ENCODE measurements around the gene PCGF3. TPM values are rescaled to one million over a fixed set of nuclear protein-coding genes. Genes with fewer than 3 reads are reported as not detected.

The PCGF3 gene
- total RNA-seq, 1 donor from 2014 or later, result 88.1 TPM

DNA sequence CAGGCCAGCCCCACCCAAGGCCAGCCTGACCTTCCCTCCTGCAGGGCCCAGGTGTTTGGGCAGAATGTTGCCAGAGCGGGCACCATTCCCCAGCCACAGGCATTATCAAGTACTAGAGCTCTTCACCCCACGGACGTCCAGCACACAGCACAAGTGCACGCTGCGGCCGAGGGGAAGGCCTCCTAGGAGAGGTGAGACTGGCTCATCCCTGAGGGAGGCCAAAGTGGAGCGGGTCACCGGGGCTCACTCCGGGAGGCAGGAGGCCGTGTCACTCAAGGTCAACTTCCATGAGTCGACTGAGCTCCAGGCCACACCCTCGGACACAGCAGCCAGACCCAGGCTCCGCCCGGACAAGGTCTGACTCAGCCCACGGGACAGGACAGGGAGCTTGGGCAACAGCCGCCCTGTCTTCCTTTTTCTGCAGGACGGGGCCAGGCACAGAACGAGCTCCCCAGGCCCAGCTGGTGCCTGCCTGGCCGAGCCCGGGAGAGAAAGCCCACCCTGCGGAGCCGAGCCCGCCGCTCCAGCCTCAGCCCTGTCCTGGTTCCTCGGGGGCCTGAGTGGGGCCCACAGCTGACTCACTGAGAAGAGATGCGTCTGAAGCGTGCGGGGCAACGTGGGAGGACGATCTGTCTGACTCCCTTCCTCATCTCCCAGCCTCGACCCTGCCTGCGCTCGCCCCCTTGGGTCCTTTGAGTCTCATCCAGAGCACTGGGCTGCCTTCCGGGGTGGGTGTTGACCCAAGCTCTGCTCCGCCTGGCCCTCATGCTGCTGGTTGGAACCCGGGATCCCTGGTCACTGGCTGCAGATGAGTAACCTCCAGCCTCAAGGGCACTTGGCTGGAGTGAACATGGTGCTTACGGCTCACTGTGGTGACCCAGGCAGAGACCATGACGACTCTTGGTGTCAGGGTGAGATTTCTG, 18.3 kb upstream of the PCGF3 start:
- no peaks in the 10 kb centered on the region for H3K9me3 Mint-ChIP-seq
- H3K36me3 Mint-ChIP-seq, result no peaks in the 10 kb centered on the region
- no peaks in the 10 kb centered on the region for H3K27me3 Mint-ChIP-seq (ENCODE audit: low read depth)
- TF ChIP-seq, protein P1, sequence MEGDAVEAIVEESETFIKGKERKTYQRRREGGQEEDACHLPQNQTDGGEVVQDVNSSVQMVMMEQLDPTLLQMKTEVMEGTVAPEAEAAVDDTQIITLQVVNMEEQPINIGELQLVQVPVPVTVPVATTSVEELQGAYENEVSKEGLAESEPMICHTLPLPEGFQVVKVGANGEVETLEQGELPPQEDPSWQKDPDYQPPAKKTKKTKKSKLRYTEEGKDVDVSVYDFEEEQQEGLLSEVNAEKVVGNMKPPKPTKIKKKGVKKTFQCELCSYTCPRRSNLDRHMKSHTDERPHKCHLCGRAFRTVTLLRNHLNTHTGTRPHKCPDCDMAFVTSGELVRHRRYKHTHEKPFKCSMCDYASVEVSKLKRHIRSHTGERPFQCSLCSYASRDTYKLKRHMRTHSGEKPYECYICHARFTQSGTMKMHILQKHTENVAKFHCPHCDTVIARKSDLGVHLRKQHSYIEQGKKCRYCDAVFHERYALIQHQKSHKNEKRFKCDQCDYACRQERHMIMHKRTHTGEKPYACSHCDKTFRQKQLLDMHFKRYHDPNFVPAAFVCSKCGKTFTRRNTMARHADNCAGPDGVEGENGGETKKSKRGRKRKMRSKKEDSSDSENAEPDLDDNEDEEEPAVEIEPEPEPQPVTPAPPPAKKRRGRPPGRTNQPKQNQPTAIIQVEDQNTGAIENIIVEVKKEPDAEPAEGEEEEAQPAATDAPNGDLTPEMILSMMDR (IDR thresholded peaks at IDR 0.05; ENCODE audit: unreplicated experiment), result no peak
- DNase-seq (ENCODE audit: low spot score in 2 of 2, unreplicated experiment in 2 of 2), result no peak
- peak overlapping the region; percentile 34 for H3K27ac Mint-ChIP-seq
- peak overlapping the region; percentile 26 for H3K4me3 Mint-ChIP-seq
- H3K4me1 Mint-ChIP-seq, result peaks cover 23% of the 10 kb centered on the region

DNA sequence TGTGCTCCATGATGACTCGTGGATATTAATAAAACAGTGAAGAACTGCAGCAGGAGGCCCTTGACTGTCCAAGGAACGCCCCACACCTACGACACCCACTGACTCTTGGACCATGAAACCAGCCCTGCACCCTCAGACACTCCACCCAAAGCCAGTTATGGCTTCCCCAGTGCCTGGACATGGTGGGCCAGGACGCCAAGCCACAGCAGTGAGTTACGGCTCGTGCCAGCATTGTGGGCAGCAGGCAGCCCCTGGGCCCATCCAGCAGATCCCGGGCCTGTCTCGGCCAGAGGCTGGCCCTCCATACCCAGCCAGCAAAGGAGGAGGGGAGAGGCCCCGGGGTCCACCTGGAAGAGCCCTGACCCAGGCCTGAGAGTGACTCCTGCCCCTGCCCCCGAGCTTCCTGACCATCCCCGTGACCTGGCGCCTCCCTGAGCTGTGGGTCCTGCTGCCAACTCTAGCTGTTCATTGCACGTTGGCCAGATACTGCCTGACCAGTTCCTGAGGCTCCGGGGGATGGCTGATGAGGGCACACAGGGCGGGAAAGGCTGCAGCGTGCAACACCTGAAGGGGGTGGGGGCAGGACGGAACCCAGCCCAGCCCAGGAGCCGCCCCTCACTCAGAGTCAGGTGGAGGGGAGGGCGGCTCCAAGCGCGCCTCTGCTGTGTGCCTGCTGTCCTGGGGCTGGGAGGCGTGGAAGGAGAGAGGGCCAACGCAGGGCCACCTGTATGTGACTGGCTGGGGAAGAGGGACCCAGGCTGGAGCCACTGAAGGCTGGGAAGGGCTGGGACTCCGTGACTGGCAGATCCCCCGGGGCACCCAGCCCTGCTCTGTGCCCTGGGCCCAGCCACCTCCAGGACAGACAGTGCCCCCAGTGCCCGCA, 17.4 kb upstream of the PCGF3 start:
- Mint-ChIP-seq H3K36me3 (no peaks in the 10 kb centered on the region), H3K27ac (no peak overlapping the region), H3K4me1 (peaks cover 32% of the 10 kb centered on the region), H3K9me3 (no peaks in the 10 kb centered on the region), H3K4me3 (peak overlapping the region; percentile 44), H3K27me3 (ENCODE audit: low read depth) (no peaks in the 10 kb centered on the region)
- TF ChIP-seq, protein P1 (IDR thresholded peaks at IDR 0.05; ENCODE audit: unreplicated experiment), result no peak
- no peak for DNase-seq (ENCODE audit: low spot score in 2 of 2, unreplicated experiment in 2 of 2)

- no peak within 1 kb of the TSS for H3K27ac Mint-ChIP-seq
- no peaks in the 10 kb centered on the region for H3K27me3 Mint-ChIP-seq (ENCODE audit: low read depth)
Measured at GRCh38 chr4:688854-689681, 16.6 kb upstream of the PCGF3 start, which contains the start of gene SLC49A3. Gene SLC49A3, minus strand, starts transcription at chr4:689151. Its CDS starts 24 bp downstream, at chr4:689127.

DNA sequence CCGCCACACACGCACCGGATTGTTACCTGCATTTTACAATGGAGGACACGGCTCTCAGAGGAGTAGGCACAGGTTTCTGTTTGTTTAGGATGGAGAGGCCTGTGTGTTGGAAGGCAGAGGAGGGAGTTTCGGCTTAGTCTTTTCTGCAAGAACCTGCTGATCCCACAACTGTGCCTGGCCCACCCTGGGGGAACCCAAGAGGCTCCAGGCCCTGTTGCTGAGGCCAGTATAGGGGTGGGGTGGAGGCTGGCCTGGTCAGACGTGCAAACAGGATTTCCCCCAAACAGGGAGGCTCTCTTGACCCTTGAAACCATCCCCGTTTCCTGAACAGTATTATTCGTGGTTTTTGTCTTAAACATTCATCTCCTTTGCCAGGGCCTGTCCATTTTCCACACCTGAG, 15.9 kb upstream of the PCGF3 start:
- no peak overlapping the region for H3K27ac Mint-ChIP-seq
- H3K27me3 Mint-ChIP-seq (ENCODE audit: low read depth), result no peaks in the 10 kb centered on the region
- DNase-seq (ENCODE audit: low spot score in 2 of 2, unreplicated experiment in 2 of 2), result no peak
- no peaks in the 10 kb centered on the region for H3K36me3 Mint-ChIP-seq
- peaks cover 30% of the 10 kb centered on the region for H3K4me1 Mint-ChIP-seq
- TF ChIP-seq, protein P1 (IDR thresholded peaks at IDR 0.05; ENCODE audit: unreplicated experiment), result no peak
- H3K9me3 Mint-ChIP-seq, result peaks cover 5% of the 10 kb centered on the region
- peak overlapping the region; percentile 44 for H3K4me3 Mint-ChIP-seq

More at GRCh38 chr4:688854-689681, 16.6 kb upstream of the PCGF3 start, which contains the start of gene SLC49A3:
- H3K36me3 Mint-ChIP-seq, result no peaks in the 10 kb centered on the region
- H3K9me3 Mint-ChIP-seq, result no peaks in the 10 kb centered on the region
- DNase-seq (ENCODE audit: low spot score in 2 of 2, unreplicated experiment in 2 of 2), result no peak
- TF ChIP-seq, protein P1 (IDR thresholded peaks at IDR 0.05; ENCODE audit: unreplicated experiment), result no peak
- H3K4me3 Mint-ChIP-seq, result peak within 1 kb of the TSS; percentile 44
- H3K4me1 Mint-ChIP-seq, result peaks cover 30% of the 10 kb centered on the region
